ENCODE results near the gene PGRMC2.

The PGRMC2 gene

DNA sequence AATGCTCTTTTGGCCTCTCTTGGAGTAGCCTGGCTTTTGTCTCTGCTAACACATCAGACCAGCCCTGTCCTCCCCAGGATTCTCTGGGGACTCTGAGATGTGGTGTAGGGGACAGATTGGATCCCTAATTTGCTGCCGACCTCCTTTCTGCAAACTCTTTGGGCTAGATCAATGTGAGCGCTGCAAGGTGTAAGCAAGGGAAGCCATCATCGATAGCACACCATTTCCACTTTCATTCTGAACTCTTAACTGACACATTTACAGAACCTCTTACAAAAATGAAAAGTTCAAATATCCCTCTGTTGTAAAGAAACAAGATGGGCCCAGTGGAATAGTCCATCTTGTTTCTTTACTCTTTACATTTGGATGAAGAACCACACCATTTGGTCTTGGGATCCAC, 46.6 kb downstream of the PGRMC2 start:
- no peak for TF ChIP-seq CTCF (IDR thresholded peaks at IDR 0.05; ENCODE audit: extremely low read depth, missing control alignments)
- DNase-seq (ENCODE audit: low spot score) = no peak

DNA sequence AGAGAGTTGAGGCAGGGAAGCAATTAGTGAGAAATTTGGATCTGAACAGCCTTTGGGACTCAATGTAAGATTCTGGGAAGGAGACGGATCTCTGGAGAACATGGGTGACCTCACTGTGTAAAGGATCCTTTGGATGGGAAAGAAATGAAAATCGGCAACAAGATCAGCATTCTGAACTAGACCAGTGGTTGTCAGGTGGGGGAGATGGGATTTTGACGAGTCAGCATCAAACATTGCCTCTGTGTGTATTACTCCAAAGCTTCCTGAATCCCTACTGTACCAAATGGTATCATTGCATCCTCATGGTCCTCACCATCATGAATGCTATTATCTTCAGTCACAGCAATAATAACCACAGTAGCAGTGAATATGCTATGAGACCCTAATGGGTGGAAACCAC, 52.8 kb downstream of the PGRMC2 start:
- DNase-seq (ENCODE audit: low spot score) = no peak
- TF ChIP-seq CTCF (IDR thresholded peaks at IDR 0.05; ENCODE audit: extremely low read depth, missing control alignments) = no peak

GRCh38 chr4:128232719-128233118, 54.9 kb downstream of the PGRMC2 start:
- no peak for DNase-seq (ENCODE audit: low spot score)
- TF ChIP-seq CTCF (IDR thresholded peaks at IDR 0.05; ENCODE audit: extremely low read depth, missing control alignments) = no peak

- TF ChIP-seq CTCF (IDR thresholded peaks at IDR 0.05; ENCODE audit: extremely low read depth, missing control alignments) = no peak
- no peak for DNase-seq (ENCODE audit: low spot score)
These were observed 58.5 kb downstream of the PGRMC2 start for GRCh38 chr4:128228845-128229795.

DNA sequence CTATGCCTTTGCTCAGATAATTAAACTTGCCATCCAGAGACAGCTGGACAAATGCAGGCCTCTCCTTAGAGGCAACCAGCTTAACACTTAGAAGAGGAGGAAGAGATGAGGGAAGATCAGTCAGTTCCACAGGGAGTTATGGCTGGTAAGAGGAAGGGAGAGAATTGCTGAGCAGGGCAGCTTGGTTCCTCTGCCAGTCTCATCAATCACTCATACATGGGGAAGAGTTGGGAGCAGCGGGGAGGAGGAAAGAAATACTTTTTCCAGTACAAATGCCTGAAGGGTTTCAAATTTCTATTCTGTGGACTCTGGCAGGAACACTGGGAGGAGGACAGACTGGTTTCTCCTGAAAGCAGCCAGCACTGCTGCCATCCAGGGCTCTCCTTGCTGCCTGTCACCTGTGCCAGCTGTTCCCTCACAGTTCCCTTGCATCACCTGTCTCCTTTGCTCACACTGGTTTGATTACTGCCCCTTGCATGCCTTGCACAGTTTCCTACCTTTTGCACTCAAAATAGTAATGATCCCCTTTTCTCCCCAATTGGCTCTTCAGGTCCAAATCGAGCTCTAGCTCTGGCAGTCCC, 59.5 kb downstream of the PGRMC2 start:
- TF ChIP-seq CTCF (IDR thresholded peaks at IDR 0.05; ENCODE audit: extremely low read depth, missing control alignments) = no peak

GRCh38 chr4:128225148-128225547, 62.5 kb downstream of the PGRMC2 start:
- DNase-seq (ENCODE audit: low spot score) = no peak
- TF ChIP-seq CTCF (IDR thresholded peaks at IDR 0.05; ENCODE audit: extremely low read depth, missing control alignments) = no peak

More for the DNA sequence above, 59.5 kb downstream of the PGRMC2 start:
- DNase-seq (ENCODE audit: low spot score) = no peak

DNA sequence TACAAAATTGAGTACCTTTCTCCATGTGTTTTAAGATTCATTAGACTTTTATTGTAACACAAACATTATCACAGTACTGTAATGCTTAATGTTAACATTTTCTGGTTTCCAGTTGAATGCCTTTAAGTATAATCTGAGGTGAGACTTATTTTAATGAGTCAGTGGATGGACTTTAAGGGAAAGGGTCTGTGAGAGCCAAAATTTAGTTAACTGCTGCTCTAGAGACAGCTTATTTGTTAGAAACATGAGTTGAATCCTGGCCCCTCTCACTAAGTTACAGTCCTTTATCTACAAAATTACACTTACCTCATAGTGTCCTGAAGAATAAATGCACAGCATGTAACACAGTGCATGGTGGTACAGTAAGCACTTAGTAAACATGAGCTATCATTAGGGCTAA, 66.0 kb downstream of the PGRMC2 start:
- TF ChIP-seq CTCF (IDR thresholded peaks at IDR 0.05; ENCODE audit: extremely low read depth, missing control alignments) = no peak
- DNase-seq (ENCODE audit: low spot score) = no peak

Measured in GM20000 (cell line).